ENCODE data around the gene PRRG2. TPM values are rescaled to one million over a fixed set of nuclear protein-coding genes. Genes with fewer than 3 reads are reported as not detected.
A peak's percentile ranks its signal among the peaks of the same experiment; 100 is the strongest.

Gene PRRG2
- total RNA-seq, 2 experiments from 2014 or later = 0.52 TPM

GRCh38 chr19:49590971-49591730, 10.0 kb downstream of the PRRG2 start, which contains the start of gene PRR12:
TSS of gene PRR12 (plus strand) at chr19:49591182. CDS start at chr19:49591655, 473 bp downstream.
- intact Hi-C loops (cut with micrococcal nuclease) = loop anchor here (1.0 to 5.0 kb wide), 8 partner anchors 11 to 791 kb away; partner anchors contain the start of genes AKT1S1, BCL2L12, FUZ and IRF3
- Mint-ChIP-seq H3K9me3 (no peaks in the 10 kb centered on the region), H3K27ac (peak within 1 kb of the TSS; percentile 85), H3K4me3 (peak within 1 kb of the TSS; percentile 77), H3K36me3 (ENCODE audit: low read depth) (peaks cover 9% of the 10 kb centered on the region), H3K27me3 (ENCODE audit: low read depth) (no peaks in the 10 kb centered on the region), H3K4me1 (ENCODE audit: low read depth) (peaks cover 25% of the 10 kb centered on the region)
- CTCF ChIA-PET = interaction anchor here (0.6 kb wide), 1 partner anchor 224 kb away, joined by 3 read pairs; no protein-coding TSS in a partner anchor
- DNase-seq = peak; percentile 81

DNA sequence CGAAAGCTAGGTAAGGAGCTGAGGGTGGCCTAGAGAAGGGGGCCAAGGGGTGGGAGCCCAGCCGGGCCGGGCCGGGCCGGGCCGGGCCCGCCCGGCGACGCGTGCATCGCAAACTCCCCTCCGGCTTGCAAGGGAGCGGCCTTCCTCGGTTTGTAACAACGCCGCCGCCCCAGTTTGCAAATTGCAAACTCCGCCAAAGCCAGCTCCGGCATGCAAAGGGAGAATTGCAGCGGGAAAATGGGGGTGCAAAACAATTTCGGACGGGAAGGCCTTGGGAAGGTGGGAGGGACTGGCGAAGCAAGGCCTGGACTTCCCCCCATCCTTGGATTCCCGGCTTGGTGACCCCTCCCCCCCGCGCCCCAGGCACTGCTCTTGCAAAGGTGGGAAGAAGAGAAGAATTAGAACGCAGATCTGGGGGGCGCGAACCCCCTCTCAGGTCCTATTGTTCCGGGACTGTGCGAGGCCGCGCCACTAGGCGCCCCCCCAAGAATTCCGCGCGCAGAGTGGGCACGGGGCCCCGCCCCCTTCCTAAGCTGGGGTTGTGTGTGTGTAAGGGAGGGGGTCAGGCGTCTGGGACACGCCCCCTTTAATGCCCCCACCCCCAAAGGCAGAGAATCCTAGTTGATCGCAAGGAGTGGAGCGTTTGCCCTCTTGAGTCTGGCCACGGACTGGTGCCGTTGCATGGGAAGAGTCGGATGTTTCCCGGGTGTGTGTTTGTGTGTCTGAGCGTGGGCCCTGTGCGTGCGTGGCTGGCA, 10.8 kb downstream of the PRRG2 start:
- Mint-ChIP-seq H3K36me3 (ENCODE audit: low read depth) (peaks cover 9% of the 10 kb centered on the region), H3K27me3 (ENCODE audit: low read depth) (no peaks in the 10 kb centered on the region), H3K9me3 (no peaks in the 10 kb centered on the region), H3K27ac (peak overlapping the region; percentile 85), H3K4me3 (peak overlapping the region; percentile 77), H3K4me1 (ENCODE audit: low read depth) (peaks cover 25% of the 10 kb centered on the region)
- CTCF ChIA-PET = interaction anchor here (0.6 kb wide), 1 partner anchor 223 kb away, joined by 3 read pairs; no protein-coding TSS in a partner anchor
- DNase-seq = peak; percentile 64
- intact Hi-C loops (cut with micrococcal nuclease) = loop anchor here (2.0 to 5.0 kb wide), 5 partner anchors 31 to 790 kb away; partner anchors contain the start of genes AKT1S1, FUZ, POLD1 and PTOV1

DNA sequence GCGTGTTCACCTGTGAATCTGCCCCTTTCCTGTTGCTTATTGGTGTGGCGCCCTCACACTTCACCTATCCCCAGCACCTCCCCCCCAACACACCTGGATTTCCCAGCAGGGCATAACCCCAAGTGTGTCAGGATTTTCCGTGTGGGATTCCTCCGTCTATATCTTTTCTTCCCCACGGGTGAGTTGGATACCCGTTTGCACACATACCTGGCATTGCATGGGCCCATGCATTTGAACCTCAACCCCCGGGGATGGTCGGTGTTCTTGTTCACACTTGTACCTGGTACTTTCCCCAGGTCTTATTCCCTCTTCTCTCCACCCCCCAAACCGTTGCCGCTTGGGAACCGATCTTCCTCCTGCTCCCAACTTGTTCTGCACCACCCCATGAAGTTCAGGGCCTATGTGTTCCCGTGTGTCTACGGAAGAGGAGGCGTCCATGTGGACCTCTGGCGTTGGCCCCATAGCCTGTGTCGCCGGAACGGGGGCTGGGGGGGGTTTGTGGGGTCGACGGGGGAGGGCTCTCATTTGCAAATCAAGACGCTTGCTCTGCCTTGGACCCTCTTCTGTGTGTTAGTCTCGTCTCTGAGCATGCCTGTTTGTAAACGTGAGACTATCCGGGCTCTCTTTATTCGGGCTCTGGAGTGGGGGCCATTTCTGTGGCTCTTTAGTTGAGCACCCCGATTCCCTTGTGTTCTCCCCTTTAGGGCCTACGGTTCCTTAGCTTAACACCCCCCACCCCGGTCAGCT, 11.5 kb downstream of the PRRG2 start:
- DNase-seq = peak; percentile 48
- CTCF ChIA-PET = interaction anchor here (0.8 to 0.9 kb wide), 2 partner anchors 16 to 51 kb away, joined by 3 to 4 read pairs; no protein-coding TSS in a partner anchor
- Mint-ChIP-seq H3K27ac (peak overlapping the region; percentile 80), H3K4me3 (peak overlapping the region; percentile 77), H3K36me3 (ENCODE audit: low read depth) (peaks cover 9% of the 10 kb centered on the region), H3K9me3 (no peaks in the 10 kb centered on the region), H3K27me3 (ENCODE audit: low read depth) (no peaks in the 10 kb centered on the region), H3K4me1 (ENCODE audit: low read depth) (peaks cover 25% of the 10 kb centered on the region)
- intact Hi-C loops (cut with micrococcal nuclease) = loop anchor here (1.0 to 5.0 kb wide), 6 partner anchors 48 to 790 kb away; partner anchors contain the start of genes FUZ, POLD1, PTOV1 and RRAS

DNA sequence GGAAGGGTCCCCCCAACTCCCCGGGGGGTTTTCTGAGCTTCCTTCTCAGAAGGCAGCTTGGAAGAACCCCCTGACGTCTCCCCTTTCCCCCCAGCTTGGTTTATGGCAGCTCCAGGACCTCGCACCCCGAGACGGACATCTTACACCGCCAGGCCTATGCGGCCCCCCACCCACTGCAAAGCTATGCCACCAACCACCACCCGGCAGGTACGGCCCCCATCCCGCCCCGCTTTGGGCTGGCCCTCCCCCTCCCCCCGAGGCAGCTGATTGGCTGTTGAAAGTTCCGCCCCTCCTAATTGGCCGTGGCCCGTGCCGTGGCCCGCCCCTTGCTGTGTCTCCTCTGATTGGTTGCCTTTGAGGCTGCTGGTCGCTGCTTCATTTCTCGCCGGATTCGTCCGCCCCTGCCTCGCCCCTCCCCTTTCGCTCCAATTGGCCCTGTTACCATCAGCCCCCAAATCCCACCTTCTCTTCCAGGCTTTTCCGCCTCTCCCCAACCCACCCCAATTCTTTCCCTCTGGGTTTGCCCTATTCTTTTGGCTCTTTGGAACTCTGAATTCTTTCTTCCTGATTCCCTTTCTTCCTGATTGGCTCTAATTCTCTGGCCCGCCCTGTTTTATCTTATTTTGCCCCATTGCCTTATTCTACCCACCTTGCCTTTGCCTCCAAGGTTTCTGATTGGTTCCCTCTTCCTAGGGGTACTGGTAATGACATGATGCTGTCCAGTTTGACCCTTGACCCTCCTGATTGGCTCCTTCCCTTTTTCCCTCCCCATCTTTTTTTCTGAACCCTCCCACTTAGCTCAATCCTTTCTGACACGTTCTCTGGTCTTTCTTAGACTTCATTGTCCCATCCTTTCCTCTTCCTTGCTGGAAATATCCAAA, 12.4 kb downstream of the PRRG2 start:
- Mint-ChIP-seq H3K4me3 (peak overlapping the region; percentile 77), H3K4me1 (ENCODE audit: low read depth) (peaks cover 24% of the 10 kb centered on the region), H3K27ac (peak overlapping the region; percentile 80), H3K36me3 (ENCODE audit: low read depth) (peaks cover 13% of the 10 kb centered on the region), H3K27me3 (ENCODE audit: low read depth) (no peaks in the 10 kb centered on the region), H3K9me3 (no peaks in the 10 kb centered on the region)
- intact Hi-C loops (cut with micrococcal nuclease) = loop anchor here (1.0 to 5.0 kb wide), 6 partner anchors 47 to 789 kb away; partner anchors contain the start of genes FUZ, POLD1, PTOV1 and RRAS
- CTCF ChIA-PET = interaction anchor here (0.8 to 0.9 kb wide), 2 partner anchors 15 to 50 kb away, joined by 3 to 4 read pairs; no protein-coding TSS in a partner anchor
- peak; percentile 97 for DNase-seq

DNA sequence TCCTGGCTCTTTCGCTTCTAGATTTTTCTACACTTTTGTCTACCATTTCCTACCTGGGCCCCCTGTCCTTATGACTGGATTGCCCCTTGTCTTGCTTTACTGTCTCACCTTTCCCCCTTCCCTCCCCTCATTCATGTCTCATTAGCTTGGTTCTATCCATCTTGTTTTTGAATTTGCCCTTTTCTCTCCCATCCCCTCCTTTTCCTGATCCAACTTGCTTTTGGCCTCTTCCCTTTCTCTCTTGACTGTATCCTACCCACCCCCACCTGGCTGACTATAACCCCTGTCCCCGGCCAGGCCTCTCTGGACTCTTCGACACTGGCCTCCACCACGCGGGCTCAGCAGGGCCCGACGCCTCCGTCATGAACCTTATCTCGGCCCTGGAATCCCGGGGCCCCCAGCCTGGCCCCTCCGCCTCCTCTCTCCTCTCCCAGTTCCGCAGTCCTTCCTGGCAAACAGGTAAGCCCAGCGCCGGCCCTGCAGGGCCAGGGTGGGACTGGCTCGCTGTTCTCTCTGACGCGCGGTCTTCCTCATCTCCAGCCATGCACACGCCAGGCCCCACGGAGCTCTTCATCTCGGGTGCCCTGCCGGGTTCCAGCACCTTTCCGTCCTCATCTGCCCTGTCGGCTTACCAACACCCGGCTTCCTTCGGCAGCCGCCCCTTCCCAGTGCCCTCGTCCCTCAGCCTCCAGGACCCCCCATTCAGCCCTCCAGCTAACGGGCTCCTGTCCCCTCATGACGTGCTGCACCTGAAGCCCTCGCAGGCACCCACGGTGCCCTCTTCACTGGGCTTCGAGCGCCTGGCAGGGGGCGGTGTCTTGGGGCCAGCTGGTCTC, 13.3 kb downstream of the PRRG2 start:
- Mint-ChIP-seq H3K27me3 (ENCODE audit: low read depth) (no peaks in the 10 kb centered on the region), H3K4me1 (ENCODE audit: low read depth) (peaks cover 20% of the 10 kb centered on the region), H3K9me3 (no peaks in the 10 kb centered on the region), H3K4me3 (peak overlapping the region; percentile 77), H3K27ac (peak overlapping the region; percentile 80), H3K36me3 (ENCODE audit: low read depth) (peaks cover 13% of the 10 kb centered on the region)
- no peak for DNase-seq
- CTCF ChIA-PET = no interaction called here
- intact Hi-C loops (cut with micrococcal nuclease) = loop anchor here (5.0 kb wide), 3 partner anchors 218 to 788 kb away; partner anchors contain the start of genes FUZ, POLD1 and PTOV1

GRCh38 chr19:49594993-49595818, 14.1 kb downstream of the PRRG2 start:
- Mint-ChIP-seq H3K4me3 (no peak overlapping the region), H3K27me3 (ENCODE audit: low read depth) (no peaks in the 10 kb centered on the region), H3K36me3 (ENCODE audit: low read depth) (peaks cover 19% of the 10 kb centered on the region), H3K9me3 (no peaks in the 10 kb centered on the region), H3K27ac (no peak overlapping the region), H3K4me1 (ENCODE audit: low read depth) (peaks cover 18% of the 10 kb centered on the region)
- CTCF ChIA-PET = interaction anchor here (0.6 kb wide), 1 partner anchor 61 kb away, joined by 3 read pairs; no protein-coding TSS in a partner anchor
- DNase-seq = no peak
- intact Hi-C loops (cut with micrococcal nuclease) = loop anchor here (5.0 kb wide), 3 partner anchors 217 to 787 kb away; partner anchors contain the start of genes FUZ, POLD1 and PTOV1

DNA sequence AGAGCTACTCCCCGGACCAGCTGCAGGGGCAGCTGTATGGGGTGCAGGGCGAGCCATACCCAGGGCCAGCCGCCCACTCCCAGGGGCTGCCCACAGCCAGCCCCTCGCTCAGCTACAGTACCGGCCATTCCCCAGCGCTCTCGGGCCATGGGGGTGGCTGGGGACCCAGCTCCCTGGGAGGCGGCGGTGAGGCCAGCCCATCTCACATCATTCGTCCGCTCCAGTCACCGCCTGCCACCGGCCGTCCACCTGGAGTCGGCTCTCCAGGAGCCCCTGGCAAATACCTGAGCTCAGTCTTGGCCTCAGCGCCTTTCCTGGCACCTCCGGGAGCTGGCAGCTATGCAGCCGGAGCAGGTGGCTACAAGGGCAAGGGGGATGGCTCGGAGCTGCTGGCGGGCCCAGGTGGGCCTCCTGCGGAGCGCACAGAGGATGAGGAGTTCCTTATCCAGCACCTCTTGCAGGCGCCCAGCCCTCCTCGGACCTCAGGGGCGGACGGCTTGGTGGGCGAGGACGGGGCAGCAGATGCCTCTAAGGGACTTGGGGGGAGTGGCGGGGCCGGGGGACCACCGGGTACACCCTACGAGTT, 14.8 kb downstream of the PRRG2 start:
- no peak for DNase-seq
- intact Hi-C loops (cut with micrococcal nuclease) = no loop called here
- Mint-ChIP-seq H3K4me1 (ENCODE audit: low read depth) (peaks cover 20% of the 10 kb centered on the region), H3K4me3 (no peak overlapping the region), H3K9me3 (no peaks in the 10 kb centered on the region), H3K36me3 (ENCODE audit: low read depth) (peaks cover 22% of the 10 kb centered on the region), H3K27me3 (ENCODE audit: low read depth) (no peaks in the 10 kb centered on the region), H3K27ac (no peak overlapping the region)
- CTCF ChIA-PET = interaction anchor here (0.6 kb wide), 1 partner anchor 61 kb away, joined by 3 read pairs; no protein-coding TSS in a partner anchor

DNA sequence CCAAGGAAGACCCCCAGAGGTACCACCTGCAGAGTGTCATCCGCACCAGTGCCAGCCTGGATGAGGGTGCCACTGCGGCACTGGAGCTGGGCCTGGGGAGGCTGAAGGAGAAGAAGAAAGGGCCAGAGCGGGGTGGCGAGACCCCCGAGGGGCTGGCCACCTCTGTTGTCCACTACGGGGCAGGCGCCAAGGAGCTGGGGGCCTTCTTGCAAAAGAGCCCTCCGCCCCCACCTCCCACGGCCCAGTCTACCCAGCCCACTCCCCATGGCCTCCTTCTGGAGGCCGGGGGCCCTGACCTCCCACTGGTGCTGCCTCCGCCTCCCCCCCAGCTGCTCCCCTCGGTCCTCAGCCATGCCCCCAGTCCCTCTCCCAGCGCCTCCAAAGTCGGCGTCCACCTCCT, 15.3 kb downstream of the PRRG2 start:
- Mint-ChIP-seq H3K9me3 (no peaks in the 10 kb centered on the region), H3K27me3 (ENCODE audit: low read depth) (no peaks in the 10 kb centered on the region), H3K4me3 (no peak overlapping the region), H3K4me1 (ENCODE audit: low read depth) (peaks cover 22% of the 10 kb centered on the region), H3K27ac (no peak overlapping the region), H3K36me3 (ENCODE audit: low read depth) (peaks cover 25% of the 10 kb centered on the region)
- no peak for DNase-seq
- intact Hi-C loops (cut with micrococcal nuclease) = no loop called here
- CTCF ChIA-PET = no interaction called here

DNA sequence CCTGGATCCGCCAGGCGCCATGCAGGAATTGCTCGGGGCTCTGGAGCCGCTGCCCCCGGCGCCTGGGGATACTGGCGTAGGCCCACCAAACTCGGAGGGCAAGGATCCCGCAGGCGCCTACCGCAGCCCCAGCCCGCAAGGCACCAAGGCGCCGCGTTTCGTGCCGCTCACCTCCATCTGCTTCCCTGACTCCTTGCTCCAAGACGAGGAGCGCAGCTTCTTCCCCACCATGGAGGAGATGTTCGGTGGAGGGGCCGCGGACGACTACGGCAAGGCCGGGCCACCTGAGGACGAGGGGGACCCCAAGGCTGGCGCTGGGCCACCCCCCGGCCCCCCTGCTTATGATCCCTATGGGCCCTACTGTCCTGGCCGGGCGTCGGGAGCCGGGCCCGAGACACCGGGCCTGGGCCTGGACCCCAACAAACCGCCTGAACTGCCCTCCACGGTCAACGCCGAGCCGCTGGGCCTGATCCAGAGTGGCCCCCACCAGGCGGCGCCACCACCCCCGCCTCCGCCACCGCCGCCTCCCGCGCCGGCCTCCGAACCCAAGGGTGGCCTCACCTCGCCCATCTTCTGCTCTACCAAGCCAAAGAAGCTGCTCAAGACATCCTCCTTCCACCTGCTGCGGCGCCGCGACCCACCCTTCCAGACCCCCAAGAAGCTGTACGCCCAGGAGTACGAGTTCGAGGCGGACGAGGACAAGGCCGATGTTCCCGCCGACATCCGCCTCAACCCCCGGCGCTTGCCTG, 16.0 kb downstream of the PRRG2 start:
- CTCF ChIA-PET = interaction anchor here (1.0 kb wide), 1 partner anchor 28 kb away, joined by 4 read pairs; no protein-coding TSS in a partner anchor
- H3K4me1 Mint-ChIP-seq (ENCODE audit: low read depth) = peaks cover 25% of the 10 kb centered on the region

More for the DNA sequence above, 16.0 kb downstream of the PRRG2 start:
- no peak for DNase-seq
- Mint-ChIP-seq H3K9me3 (no peaks in the 10 kb centered on the region), H3K36me3 (ENCODE audit: low read depth) (peaks cover 25% of the 10 kb centered on the region), H3K27me3 (ENCODE audit: low read depth) (no peaks in the 10 kb centered on the region), H3K4me3 (no peak overlapping the region), H3K27ac (no peak overlapping the region)
- intact Hi-C loops (cut with micrococcal nuclease) = no loop called here

Data from activated naive CD4-positive, alpha-beta T cell treated with anti-CD3 and anti-CD28 coated beads for 36 hours (primary cell).